HG02840 (cell line): Measurements from ENCODE around the gene ATP4B.

Source experiments
- ATAC-seq: cut with Tn5 transposase; IDR thresholded peaks from one replicate; pipeline ENCODE4 v1.9.1; 2021; ENCODE audit warnings: mild to moderate bottlenecking, moderate library complexity, moderate number of reproducible peaks; ENCODE audit not compliant: unreplicated experiment, low FRiP score

ATP4B gene

DNA sequence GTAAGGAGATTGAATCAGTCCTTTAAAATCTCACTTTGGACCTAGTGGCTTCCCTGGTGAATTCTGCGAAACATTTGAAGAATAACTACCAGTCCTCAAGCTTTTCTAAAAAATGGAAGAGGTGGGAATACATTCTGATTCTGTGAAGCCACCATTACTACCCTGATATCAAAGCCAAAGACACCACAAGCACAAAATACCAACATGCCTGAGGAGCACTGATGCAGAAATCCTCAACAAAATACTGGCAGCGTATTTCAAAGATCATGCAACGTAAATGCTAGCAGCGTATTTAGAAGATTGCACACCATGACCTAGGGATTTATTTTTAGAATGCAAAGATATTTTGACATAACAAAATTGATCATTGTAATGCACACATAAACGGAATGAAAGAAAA lies 14.4 kb downstream of the ATP4B start:
- no peak for ATAC-seq

DNA sequence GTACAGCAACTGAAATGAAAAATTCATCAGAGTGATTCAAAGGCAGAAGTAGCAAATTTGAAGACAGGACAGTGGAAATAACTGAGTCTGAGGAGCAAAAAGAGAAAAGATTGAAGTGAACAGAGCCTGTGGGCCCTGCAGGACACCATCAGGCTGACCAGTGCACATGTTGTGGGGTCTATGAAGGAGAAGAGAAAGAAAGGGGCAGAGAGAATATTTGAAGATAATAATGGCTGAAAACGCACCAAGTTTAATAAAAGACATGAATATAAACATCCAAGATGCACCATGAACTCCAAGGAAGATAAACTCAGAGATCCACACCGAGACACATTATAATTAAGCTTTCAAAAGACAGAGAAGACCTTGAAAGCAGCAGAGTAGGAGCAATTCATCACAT lies 15.4 kb downstream of the ATP4B start:
- ATAC-seq, result no peak

DNA sequence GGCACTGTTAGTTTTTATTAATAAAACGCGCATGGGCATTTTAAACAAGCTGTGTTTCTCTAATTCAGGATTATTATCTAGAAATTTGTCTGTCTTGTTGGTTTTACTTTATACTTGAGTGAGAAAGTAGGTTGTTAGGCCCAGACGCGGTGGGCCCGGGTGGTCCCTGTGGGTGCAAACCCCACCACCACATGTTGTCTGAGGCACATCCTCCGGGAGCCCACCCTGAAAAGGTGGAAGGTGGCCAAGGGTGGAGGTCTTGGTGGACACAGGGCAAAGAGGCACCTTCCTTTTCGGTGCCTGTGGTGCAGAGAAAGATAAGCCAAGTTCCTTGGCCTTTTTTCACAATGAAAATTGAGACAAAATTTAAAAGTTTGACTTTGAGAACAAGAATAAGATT lies 16.6 kb downstream of the ATP4B start:
- ATAC-seq, result no peak

DNA sequence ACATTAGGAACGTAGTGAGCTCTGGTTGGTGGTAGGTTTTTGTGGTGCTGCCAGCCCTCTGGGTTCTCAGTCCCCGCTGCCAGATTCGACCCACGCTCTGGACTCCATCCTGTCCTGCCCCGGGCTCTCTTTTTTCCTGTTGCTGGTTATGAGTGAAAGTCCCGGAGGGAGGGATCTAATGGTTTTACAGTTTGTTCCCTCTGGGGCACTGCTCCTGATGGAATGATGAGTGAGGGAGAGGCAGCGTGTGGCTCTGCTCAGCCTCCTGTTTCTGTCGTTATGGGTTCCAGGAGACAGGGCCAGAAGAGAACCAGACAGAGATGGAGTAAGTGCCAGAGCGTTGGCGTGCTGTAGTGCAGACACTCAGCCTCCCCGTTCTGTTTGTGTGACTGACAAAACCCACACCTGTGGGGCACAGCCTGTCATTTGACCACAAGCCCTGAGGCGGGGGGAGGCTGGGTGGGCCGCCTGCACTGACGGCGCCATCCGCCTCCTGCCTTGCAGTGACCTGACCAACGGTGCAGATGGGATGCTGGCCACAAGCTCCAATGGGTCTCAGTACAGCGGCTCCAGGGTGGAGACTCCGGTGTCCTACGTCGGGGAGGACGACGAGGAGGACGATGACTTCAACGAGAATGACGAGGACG lies 18.3 kb downstream of the ATP4B start:
- ATAC-seq, result no peak

DNA sequence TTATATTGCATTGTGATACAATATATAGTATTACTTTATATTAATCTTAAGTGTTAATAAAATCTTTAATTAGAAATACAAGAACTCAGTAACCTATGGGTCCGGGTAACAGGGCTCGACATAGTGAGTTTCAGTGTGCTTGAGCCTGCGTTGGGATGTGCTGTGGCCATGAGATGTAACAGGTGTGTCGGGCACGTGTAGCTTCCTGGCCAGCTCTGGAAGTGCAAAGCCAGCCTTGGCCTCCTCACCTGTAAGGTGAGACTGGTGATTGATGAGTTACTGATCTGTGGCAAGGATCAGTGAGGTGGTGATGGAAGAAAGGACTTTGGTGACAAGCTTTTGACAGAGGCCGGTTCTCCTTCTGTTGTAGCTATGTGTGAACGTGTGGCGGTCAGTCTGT lies 19.2 kb downstream of the ATP4B start:
- ATAC-seq, result no peak

DNA sequence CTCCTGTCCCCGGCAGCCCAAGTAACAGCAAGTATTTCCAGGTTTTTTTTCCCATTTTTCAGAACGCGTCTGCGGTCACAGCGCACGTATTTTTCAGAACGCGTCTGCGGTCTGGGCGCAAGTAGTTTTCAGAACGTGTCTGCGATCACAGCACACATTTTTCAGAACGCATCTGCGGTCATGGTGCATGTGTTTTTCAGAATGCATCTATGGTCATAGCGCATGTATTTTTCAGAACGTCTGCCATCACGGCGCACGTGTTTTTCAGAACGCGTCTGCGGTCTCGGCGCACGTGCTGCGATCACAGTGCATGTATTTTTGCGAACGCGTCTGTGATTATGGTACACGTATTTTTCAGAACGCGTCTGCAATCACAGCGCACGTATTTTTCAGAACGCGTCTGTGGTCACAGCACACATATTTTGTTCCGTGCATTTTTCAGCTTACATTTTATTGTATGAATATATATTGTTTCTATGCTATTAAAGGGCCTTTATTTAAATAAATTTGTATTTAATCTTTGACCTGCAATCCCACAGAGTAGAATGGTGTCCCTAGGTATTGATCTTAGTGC lies 19.7 kb downstream of the ATP4B start:
- ATAC-seq, result no peak

DNA sequence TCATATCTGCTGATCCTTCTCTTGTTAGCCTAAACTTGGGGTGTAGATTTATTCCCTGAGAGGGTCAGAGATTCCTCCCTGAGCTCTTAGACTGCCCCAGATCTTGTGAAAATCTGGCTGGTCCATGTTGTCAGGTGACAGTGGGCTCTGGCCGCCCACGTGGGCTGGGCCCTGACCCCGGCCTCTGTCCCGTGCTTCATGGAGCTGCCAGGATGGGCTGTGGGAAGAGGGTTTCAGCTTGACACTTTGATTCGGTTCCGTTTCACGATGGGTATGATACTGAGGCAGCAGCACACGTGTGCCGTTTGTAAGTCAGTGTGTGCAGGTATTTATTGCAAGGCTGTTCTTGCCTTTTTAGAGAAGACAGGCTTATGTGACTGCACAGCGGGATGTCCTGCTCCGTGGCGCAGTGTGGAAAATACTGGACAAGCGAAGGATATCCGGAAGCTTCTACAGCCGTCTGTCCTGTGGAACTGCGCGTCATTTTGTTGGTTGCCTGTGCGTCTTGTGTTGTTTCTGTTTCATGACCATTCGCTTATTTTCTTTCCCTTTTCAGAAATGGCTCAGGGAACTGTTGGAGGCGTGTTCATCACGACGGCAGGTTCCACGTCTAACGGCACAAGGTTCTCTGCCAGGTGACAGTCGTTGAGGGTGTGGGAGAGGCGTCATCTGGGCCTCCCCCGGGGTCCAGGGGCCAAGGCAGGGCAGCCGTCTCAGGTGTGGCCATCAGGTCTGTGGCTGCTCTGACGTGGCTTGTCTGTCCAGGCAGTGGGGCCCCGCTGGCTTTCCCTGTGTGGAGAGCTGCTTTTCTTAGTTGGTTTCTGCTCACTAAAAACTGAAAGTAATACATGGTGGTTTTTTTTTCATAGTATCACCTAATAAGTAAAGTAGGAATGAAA lies 20.5 kb downstream of the ATP4B start:
- no peak for ATAC-seq

DNA sequence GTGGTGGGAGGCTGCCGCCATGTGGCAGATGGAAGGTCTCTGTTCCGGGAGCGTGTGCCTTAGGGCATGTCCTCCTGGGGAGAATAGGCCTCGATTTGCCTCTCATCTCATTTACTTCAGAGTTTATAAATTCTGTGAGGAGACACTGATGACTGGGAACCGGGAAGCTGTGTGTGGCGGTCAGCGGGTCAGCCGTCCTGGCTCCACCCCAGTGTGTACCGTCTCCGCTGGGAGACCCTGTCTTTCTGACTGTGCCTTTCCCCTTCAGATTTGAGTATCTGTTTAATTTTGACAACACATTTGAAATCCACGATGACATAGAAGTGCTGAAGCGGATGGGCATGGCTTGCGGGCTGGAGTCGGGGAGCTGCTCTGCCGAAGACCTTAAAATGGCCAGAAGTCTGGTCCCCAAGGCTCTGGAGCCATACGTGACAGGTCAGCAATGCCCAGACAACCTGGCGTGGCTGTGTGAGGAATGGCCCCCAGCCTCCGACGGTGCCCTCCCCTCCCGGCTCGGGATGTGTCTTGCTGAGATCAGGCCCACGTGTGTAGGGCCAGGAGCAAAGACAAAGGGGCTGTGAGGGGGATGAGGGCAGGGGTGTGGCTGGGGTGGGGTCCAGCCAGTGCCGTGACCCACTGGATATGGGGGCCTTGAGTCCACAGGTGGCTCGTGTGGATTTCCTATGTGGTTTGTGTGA lies 21.6 kb downstream of the ATP4B start:
- ATAC-seq, result no peak

DNA sequence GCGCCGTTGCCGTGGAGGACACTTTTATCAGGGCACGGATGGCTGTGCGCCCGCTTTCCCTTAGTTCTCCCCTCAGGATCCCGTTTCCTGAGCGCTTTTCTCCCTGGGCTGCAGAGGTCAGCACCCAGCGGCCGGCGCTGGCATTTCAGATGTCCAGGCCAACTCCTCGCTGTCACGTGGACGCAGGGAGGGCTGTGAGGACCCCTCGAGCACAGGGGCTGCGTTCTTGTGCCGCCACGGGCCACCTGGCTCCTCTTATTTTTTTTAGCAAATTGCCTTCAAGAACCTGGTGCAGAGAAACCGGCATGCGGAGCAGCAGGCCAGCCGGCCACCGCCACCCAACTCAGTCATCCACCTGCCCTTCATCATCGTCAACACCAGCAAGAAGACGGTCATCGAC lies 22.3 kb downstream of the ATP4B start:
- ATAC-seq, result no peak

DNA sequence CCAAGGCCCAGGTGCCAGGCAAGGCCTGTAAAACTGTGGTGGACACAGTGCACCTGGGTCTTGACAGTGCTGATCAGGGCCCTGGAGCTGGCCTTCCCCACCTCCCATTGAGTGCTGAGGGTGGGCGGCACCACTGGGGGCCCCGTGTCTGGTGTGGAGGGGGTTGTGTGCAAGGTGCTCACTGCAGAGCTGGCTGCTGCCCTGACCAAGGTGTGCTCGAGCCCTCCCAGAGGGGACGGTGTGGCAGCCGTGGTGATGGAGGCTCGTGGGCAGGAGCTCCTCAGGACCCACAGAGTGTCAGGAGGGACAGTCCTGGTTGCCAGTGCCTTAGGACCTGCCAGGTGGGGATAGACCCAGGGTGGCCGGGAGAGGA lies 23.0 kb downstream of the ATP4B start:
- no peak for ATAC-seq

DNA sequence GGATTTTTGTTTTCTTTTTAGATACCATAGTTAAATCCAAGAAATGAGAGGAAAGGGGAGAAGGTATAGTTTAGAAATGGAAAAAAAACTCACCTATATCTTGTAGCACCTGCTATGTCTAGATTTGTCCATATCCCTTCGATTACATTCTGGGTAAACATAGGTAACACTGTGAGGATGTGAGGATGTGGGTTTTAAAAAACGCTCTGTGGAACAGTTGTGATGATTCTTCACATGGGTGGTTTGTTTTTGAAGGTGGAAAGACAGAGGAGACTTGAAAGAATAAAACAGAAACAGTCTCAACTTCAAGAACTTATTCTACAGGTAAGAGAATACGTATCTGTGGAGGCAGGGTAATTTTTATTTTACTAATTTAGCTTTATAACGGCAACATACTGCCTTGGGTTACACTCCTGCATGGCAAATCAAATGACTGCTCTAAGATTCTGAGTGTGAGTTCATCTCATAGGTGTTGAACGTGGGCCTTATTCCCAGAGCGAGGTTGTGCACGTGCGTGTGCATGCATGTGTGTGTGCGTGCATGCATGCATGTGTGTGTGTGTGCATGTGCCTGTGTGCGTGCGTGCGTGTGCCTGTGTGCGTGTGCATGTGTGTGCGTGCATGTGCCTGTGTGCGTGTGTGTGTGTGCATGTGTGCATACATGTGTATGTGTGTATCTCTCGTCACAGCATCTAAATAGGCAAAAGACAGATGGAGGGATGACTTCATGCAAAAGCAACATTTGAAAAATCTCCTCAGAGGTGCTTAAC lies 23.5 kb downstream of the ATP4B start:
- ATAC-seq, result no peak

DNA sequence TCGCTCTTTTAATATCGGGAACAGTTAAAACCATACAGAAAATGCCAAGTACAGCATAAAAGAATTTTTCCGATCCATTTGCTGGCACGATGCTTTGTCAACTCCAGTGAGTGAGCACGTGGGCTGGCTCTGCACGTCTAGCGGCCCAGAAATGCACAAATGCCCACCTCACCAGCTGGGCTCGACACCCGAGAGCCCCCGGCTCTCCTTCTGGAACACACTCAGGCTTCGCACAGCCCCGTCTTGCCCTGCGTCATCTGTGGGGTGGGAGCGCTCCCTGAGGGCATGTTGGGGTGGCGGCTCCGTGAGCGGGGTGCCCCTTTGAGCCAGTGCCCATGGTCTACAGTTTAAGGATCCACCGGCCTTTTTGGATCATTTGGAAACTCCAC lies 24.5 kb downstream of the ATP4B start:
- ATAC-seq, result no peak

DNA sequence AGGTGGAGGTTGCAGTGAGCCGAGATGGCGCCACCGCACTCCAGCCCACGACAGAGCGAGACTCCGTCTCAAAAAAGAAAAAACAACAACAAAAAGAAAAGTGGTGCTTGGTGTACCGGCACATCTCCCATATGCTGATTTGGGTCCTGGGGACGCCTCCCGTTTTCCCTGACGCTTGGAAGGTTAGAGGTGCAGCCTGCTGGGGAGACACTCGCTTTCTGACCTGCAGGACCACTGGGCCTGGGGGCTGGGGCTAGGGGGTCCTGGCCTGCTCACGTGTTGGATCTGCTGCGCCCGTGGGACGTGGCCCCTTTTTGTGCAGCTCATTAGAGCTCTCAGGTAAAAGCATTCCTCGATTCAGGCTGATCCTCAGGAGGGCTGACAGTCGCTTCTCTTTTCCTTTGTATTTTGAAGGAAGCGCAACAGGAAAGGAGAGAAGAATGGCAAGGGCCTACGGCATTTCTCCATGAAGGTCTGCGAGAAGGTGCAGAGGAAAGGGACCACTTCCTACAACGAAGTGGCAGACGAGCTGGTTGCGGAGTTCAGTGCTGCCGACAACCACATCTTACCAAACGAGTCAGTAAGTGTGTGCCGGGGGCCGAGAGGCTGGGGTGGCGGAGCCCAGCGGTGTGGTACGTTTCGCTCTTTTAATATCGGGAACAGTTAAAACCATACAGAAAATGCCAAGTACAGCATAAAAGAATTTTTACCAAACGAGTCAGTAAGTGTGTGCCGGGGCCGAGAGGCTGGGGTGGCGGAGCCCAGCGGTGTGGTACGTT lies 25.1 kb downstream of the ATP4B start:
- no peak for ATAC-seq

DNA sequence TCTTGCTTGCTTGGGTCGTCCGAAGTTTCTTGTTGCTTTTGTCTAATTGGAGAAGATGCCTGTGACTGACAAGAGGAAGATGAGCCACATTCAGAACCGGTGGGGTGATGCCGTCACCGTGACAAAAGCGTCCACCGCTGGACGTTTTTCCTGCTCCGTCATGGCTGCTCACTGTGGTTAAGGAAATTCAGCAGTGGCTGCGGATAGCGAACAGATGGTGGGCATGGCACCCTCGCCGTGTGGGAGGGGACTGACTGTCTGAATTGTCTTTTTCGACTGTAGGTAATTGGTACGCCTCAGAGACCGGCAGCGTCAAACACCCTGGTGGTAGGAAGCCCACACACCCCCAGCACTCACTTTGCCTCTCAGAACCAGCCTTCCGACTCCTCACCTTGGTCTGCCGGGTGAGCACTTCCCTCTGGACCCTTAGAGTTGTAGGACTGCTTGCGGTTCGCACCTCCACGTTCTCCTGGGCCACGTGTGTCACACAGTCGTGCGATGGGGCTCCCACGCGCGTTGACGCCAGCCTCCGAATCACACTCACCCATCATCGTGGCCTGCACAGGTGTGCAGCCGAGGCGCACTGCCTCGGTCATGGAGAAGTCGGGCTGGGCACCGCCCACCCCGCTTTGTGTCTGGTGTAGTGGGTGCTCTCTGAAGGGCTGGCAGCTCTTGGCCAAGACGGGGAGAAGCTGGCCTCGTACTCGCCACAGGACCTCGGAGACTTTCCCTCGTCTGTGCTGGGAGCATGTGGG lies 26.5 kb downstream of the ATP4B start:
- no peak for ATAC-seq

DNA sequence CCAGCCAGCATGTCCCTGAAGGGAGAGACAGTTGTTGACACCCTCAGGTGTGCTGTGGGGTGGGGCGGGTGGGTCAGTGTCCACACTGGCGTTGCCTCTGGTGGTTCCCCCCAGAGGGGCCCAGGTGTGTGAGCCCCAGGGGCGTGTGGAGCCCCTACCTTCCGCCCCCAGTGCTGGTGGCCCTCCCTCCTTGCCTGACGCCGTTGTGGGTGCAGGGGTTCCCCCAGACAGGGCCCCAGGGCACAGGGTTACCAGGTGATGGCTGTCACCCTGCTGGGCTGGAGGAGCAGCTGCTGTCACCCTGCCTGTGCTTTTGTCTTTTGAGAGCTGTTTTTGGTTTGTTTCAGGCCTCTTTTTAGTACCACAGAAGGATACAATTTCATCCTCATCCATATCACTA lies 27.2 kb downstream of the ATP4B start:
- no peak for ATAC-seq

DNA sequence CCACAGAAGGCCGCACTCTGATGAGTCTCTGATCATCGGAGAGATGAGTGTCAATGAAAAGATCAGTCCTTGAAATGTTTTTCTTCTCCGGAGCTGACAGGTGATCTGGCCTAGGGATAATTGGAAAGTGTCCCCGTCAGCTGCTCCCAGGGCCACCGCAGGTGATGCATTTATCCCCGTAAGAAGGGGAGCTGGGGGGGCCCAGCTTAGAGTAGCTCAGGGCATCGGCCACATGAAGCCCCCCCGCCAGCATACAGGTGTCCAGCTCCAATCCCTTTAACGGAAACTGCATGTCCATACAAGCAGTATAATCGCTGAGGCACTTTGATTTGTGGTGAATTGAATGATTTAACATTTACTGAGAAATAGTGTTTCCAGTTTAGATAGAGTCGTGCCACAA lies 27.7 kb downstream of the ATP4B start:
- no peak for ATAC-seq

DNA sequence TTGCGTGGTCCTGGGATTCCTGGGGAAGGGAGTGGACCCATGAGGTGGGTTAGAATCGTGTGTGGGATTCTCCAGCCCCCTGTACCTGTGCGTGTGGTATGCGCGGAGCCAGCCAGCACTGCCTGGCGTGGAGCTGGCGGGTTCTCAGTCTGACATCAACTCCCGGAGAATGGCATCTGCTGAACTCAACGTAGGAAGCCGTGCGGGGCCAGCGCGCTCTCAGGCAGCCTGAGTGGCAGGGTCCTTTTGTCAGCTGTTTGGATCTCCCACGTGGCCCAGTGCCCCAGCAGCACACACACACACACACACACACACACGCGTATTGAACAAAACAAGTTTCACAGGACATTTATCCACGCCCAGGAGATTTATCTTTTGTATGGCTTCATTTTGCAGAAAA lies 28.1 kb downstream of the ATP4B start:
- ATAC-seq, result no peak

DNA sequence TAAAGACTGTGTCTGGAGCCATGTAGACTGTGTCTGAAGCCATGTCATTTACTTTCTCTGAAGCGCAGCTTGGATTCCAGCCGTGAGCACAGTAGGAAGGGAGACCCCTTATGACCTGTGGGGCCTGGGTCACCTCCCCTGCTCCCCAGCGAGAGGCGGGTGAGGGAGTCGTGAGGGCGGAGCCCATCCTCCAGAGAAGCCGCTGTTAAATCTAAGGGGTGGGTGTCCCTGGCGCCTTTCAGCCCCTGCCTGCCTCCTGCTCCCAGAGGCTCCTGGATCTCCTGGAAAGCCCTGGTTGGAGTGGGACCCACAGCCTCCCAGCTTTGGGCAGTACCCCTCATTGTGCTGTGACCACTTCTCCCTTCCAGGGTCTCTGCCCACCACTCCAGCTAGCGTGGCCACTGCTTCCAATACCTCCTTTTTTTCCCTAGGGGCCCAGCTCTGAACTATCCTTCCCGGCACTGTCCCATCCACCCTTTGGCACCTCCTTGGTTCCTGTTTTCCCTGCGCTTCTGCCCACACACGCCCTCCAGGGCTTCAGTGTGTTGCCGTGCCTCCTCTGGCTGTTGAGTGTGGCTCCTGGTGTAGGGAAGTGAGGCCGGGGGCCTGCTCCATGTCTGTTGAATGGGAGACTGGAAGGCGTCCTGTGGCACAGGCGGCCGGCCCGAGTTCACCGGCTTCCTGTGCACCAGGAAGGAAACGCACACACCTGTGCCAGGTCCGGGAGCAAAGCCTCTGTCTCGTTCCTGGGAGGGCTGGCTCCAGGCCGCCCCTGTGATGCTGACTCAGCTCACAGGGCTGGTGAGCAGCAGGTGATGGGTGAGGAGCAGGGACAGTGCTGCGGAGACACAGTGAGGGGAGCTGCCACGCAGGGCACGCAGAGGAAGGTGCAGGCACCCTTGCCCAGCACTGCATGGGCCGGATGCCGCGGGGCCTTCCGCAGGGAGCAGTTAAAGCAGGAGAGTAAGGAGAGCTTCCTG lies 29.4 kb downstream of the ATP4B start:
- no peak for ATAC-seq
